Measurements from ENCODE around the gene PEX16. TPM values are rescaled to one million over a fixed set of nuclear protein-coding genes. Genes with fewer than 3 reads are reported as not detected.

The PEX16 gene
- total and polyA plus RNA-seq, 2 of the 13 experiments (the other 11 are each of a cell fraction or from before 2014, with no cell fraction given) = 12.5 to 21.8 TPM

- TF ChIP-seq U2AF1 (optimal IDR thresholded peaks at IDR 0.05; ENCODE audit: low read depth, low read length) (no peak), ZNF101 (CRISPR knock-in tag; IDR thresholded peaks at IDR 0.05; ENCODE audit: borderline replicate concordance, low read depth) (no peak), MTF1 (CRISPR knock-in tag; IDR thresholded peaks at IDR 0.05) (no peak), RBFOX2 (IDR thresholded peaks at IDR 0.05; ENCODE audit: low read depth, low read length) (peak; percentile 76), GLI4 (CRISPR knock-in tag; IDR thresholded peaks at IDR 0.05; ENCODE audit: borderline replicate concordance) (no peak), ZZZ3 (CRISPR knock-in tag; IDR thresholded peaks at IDR 0.05; ENCODE audit: borderline replicate concordance) (peak; percentile 41; the same call in 1 of the 2 replicates), MEIS1 (CRISPR knock-in tag; IDR thresholded peaks at IDR 0.05; ENCODE audit: borderline replicate concordance) (no peak), AHDC1 (CRISPR knock-in tag; IDR thresholded peaks at IDR 0.05; ENCODE audit: borderline replicate concordance) (no peak), ZNF558 (CRISPR knock-in tag; IDR thresholded peaks at IDR 0.05; ENCODE audit: borderline replicate concordance) (no peak), E2F2 (CRISPR knock-in tag; IDR thresholded peaks at IDR 0.05; ENCODE audit: borderline replicate concordance) (0 out of 2 replicates have a peak, but pooled peaks have one; percentile 29), RFX1 (IDR thresholded peaks at IDR 0.05) (peak; percentile 77), IKZF1 (IDR thresholded peaks at IDR 0.05) (no peak), ZNF703 (CRISPR knock-in tag; IDR thresholded peaks at IDR 0.05; ENCODE audit: borderline replicate concordance) (no peak; the same call in 1 of the 2 replicates), ZNF331 (CRISPR knock-in tag; IDR thresholded peaks at IDR 0.05) (0 out of 2 replicates have a peak, but pooled peaks have one; percentile 34), TAF1 (CRISPR knock-in tag; IDR thresholded peaks at IDR 0.05) (peak; percentile 49; the same call in 1 of the 2 replicates), ZFP62 (CRISPR knock-in tag; IDR thresholded peaks at IDR 0.05) (no peak), ZNF275 (CRISPR knock-in tag; IDR thresholded peaks at IDR 0.05; ENCODE audit: borderline replicate concordance) (no peak), NFE2 (CRISPR knock-in tag; IDR thresholded peaks at IDR 0.05) (no peak), ZNF337 (CRISPR knock-in tag; IDR thresholded peaks at IDR 0.05; ENCODE audit: borderline replicate concordance, low read depth) (0 out of 2 replicates have a peak, but pooled peaks have one; percentile 24), ISX (CRISPR knock-in tag; conservative IDR thresholded peaks at IDR 0.05) (no peak), ZNF678 (CRISPR knock-in tag; IDR thresholded peaks at IDR 0.05) (0 out of 2 replicates have a peak, but pooled peaks have one; percentile 58), ZNF605 (CRISPR knock-in tag; IDR thresholded peaks at IDR 0.05) (peak; percentile 41; the same call in 1 of the 2 replicates), FIP1L1 (IDR thresholded peaks at IDR 0.05; ENCODE audit: borderline replicate concordance, insufficient read depth, low read depth, low read length) (no peak)
Observed at GRCh38 chr11:45917623-45918330, at the start of gene PEX16 (continued).
